ENCODE data around the gene HAL. TPM values are rescaled to one million over a fixed set of nuclear protein-coding genes. Genes with fewer than 3 reads are reported as not detected.
A peak's percentile ranks its signal among the peaks of the same experiment; 100 is the strongest.

Gene HAL
- polyA plus RNA-seq, 1 donor (not counting 4 experiments of a cell fraction or from before 2014, with no cell fraction given): 0.51 TPM

GRCh38 chr12:95962222-95962621, 33.9 kb downstream of the HAL start:
- Histone ChIP-seq H3K4me3 (ENCODE audit: control insufficient read depth in 2 of 3, extremely low read depth in 1 of 3, insufficient read depth in 2 of 3, low read depth in 1 of 3, low read length in 3 of 3) (no peak overlapping the region), H2AFZ (ENCODE audit: control insufficient read depth, low read length) (no peak overlapping the region), H4K20me1 (ENCODE audit: control insufficient read depth, extremely low read depth, insufficient read depth, low read length) (no peaks in the 10 kb centered on the region), H3K79me2 (ENCODE audit: control insufficient read depth, insufficient read depth, low read length) (no peaks in the 10 kb centered on the region), H3K9ac (ENCODE audit: control insufficient read depth, extremely low read depth, insufficient read depth, low read length) (no peak overlapping the region), H3K27me3 (ENCODE audit: control insufficient read depth, extremely low read depth, insufficient read depth, low read length) (no peaks in the 10 kb centered on the region), H3K36me3 (ENCODE audit: control insufficient read depth in 2 of 2, extremely low read depth in 1 of 2, insufficient read depth in 2 of 2, low read length in 2 of 2) (no peaks in the 10 kb centered on the region), H3K4me2 (ENCODE audit: control insufficient read depth, extremely low read depth, insufficient read depth, low read depth, low read length) (no peak overlapping the region), H3K27ac (ENCODE audit: control insufficient read depth, insufficient read depth, low read length) (no peak overlapping the region), H3K9me3 (ENCODE audit: control insufficient read depth, low read depth, low read length) (no peaks in the 10 kb centered on the region), H3K9me1 (ENCODE audit: control insufficient read depth, extremely low read depth, insufficient read depth, low read length) (no peaks in the 10 kb centered on the region), H3K4me1 (ENCODE audit: control insufficient read depth, extremely low read depth, insufficient read depth, low read length) (no peaks in the 10 kb centered on the region)
- dilution Hi-C loops (cut with MboI; ENCODE audit: extremely low pct_ligation_motif_present, low sequenced_read_pairs): no loop called here
- FAIRE-seq (no peak), DNase-seq (ENCODE audit: low read depth, low spot score) (no peak)
- TF ChIP-seq, protein P1, sequence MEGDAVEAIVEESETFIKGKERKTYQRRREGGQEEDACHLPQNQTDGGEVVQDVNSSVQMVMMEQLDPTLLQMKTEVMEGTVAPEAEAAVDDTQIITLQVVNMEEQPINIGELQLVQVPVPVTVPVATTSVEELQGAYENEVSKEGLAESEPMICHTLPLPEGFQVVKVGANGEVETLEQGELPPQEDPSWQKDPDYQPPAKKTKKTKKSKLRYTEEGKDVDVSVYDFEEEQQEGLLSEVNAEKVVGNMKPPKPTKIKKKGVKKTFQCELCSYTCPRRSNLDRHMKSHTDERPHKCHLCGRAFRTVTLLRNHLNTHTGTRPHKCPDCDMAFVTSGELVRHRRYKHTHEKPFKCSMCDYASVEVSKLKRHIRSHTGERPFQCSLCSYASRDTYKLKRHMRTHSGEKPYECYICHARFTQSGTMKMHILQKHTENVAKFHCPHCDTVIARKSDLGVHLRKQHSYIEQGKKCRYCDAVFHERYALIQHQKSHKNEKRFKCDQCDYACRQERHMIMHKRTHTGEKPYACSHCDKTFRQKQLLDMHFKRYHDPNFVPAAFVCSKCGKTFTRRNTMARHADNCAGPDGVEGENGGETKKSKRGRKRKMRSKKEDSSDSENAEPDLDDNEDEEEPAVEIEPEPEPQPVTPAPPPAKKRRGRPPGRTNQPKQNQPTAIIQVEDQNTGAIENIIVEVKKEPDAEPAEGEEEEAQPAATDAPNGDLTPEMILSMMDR (optimal IDR thresholded peaks at IDR 0.05 in 1 of 3, IDR thresholded peaks at IDR 0.05 in 1 of 3, conservative IDR thresholded peaks at IDR 0.05 in 1 of 3; ENCODE audit: extremely low read depth in 1 of 3, insufficient read depth in 2 of 3, low read length in 3 of 3): no peak
- no peak for TF ChIP-seq EZH2 (IDR thresholded peaks at IDR 0.05; ENCODE audit: low read length)

- Histone ChIP-seq H3K4me2 (ENCODE audit: control insufficient read depth, extremely low read depth, insufficient read depth, low read depth, low read length) (peak overlapping the region; percentile 38), H3K9me3 (ENCODE audit: control insufficient read depth, low read depth, low read length) (no peaks in the 10 kb centered on the region), H3K79me2 (ENCODE audit: control insufficient read depth, insufficient read depth, low read length) (no peaks in the 10 kb centered on the region), H3K27me3 (ENCODE audit: control insufficient read depth, extremely low read depth, insufficient read depth, low read length) (no peaks in the 10 kb centered on the region), H3K4me3 (ENCODE audit: control insufficient read depth in 2 of 3, extremely low read depth in 1 of 3, insufficient read depth in 2 of 3, low read depth in 1 of 3, low read length in 3 of 3) (no peak overlapping the region), H3K9me1 (ENCODE audit: control insufficient read depth, extremely low read depth, insufficient read depth, low read length) (no peaks in the 10 kb centered on the region), H4K20me1 (ENCODE audit: control insufficient read depth, extremely low read depth, insufficient read depth, low read length) (no peaks in the 10 kb centered on the region), H3K9ac (ENCODE audit: control insufficient read depth, extremely low read depth, insufficient read depth, low read length) (no peak overlapping the region), H3K4me1 (ENCODE audit: control insufficient read depth, extremely low read depth, insufficient read depth, low read length) (no peaks in the 10 kb centered on the region), H3K36me3 (ENCODE audit: control insufficient read depth in 2 of 2, extremely low read depth in 1 of 2, insufficient read depth in 2 of 2, low read length in 2 of 2) (no peaks in the 10 kb centered on the region), H3K27ac (ENCODE audit: control insufficient read depth, insufficient read depth, low read length) (no peak overlapping the region), H2AFZ (ENCODE audit: control insufficient read depth, low read length) (no peak overlapping the region)
- dilution Hi-C loops (cut with MboI; ENCODE audit: extremely low pct_ligation_motif_present, low sequenced_read_pairs): no loop called here
- TF ChIP-seq, protein P1 (optimal IDR thresholded peaks at IDR 0.05 in 1 of 3, IDR thresholded peaks at IDR 0.05 in 1 of 3, conservative IDR thresholded peaks at IDR 0.05 in 1 of 3; ENCODE audit: extremely low read depth in 1 of 3, insufficient read depth in 2 of 3, low read length in 3 of 3): no peak
- no peak for TF ChIP-seq EZH2 (IDR thresholded peaks at IDR 0.05; ENCODE audit: low read length)
- FAIRE-seq (no peak), DNase-seq (ENCODE audit: low read depth, low spot score) (no peak)
Measured at GRCh38 chr12:95960241-95960640, 35.9 kb downstream of the HAL start.
